GM19099 (cell line): ENCODE data around the gene MOB1B.
A peak's percentile ranks its signal among the peaks of the same experiment; 100 is the strongest.

Experiments used
- POLR2A ChIP-seq: IDR thresholded peaks from 3 replicates; pipeline ENCODE4 v1.6.1; 2011; ENCODE audit warnings: low read depth; ENCODE audit not compliant: insufficient read length; ENCODE audit errors: extremely low read depth

The MOB1B gene

DNA sequence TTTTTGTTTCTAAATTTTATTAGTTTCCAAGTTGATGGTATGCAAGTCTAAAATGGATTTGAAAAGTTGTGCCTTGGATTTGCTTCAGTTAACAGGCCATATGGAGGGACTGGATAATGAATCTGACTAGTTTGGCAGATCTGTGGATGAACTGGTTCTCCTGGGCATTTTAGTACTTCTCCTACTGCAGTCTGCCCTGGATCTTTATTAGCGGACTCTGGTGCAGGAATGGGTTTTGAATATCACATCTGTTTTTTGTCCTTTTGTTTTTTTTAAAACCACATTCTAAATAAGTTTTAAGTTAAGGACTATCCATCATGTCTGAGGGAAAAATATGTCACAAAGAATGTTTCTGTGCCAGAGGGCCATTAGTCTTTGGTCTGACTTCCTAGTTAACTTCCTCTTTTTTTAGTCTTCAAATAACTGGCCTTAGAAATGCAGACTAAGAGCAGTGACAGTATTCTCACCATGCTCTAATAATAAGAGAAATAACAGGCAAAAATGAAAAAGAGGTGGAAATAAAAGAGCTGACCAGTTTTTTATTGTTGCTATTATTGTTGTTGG is 77.4 kb downstream of the MOB1B start:
- TF ChIP-seq POLR2A = no peak

- TF ChIP-seq POLR2A = no peak
Observed at GRCh38 chr4:70980196-70980595, 78.0 kb downstream of the MOB1B start.

DNA sequence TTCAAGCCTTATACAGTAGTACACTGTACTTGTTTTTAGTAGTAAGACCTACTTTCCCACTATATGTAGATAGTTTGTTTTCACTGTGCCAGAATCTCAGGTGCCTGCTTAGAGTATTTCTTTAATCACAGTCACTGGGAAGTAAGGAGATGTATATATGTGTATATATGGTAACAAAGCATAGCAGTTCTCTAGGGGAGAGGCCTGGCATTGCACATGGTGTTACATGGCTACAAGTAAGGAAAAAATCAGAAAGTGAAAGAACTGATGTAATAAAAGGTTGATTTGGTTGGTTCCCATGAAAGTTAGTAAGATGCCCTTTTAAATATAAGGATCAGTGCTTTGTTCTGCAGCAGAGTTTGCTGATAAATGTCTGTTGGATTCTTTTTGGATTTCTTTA is 81.9 kb downstream of the MOB1B start:
- TF ChIP-seq POLR2A = no peak

DNA sequence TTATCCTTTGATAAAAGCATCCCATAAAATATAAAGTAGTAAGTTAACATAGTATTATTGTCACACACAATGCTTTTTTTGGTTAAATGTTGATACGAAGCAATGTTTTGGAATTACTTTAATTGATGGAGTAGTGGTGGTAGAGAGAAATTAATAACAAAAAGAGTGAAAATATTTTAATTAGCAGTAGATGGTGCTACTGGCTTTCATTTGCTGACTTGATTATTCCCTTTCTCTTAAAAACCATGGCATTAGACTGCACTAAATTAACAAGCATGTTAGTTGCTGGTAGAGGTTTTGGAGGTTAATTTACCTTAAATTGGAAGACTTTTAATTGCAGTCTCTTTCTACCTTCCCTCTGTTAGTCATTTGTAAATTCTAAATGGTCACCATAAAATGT is 82.4 kb downstream of the MOB1B start:
- no peak for TF ChIP-seq POLR2A

- TF ChIP-seq POLR2A = no peak
Observed at GRCh38 chr4:70991596-70991995, 89.4 kb downstream of the MOB1B start.

DNA sequence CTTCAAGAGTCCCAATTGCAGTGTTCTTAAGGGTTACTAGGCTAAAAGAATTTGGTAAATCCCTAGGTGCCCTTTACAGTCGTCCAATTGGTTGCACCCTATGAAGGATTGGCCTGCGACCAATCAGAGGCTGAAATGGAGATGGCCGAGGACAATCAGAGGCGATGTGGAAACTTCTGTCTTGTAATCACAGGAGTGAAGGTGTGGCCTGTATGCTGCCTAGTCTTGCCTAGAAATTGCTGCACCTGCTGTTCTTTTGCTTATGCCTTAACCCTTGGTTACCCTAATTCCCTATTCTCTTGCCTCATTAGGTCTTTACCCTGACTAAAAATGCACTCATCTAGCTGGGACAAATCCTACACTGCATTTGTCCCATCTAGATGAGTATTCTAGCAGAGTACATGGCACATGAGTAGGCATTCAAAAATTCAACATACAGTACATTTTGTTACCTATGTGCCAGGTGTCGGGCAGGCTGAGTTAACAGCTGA is 90.3 kb downstream of the MOB1B start:
- TF ChIP-seq POLR2A = no peak

- peak; percentile 90 for TF ChIP-seq POLR2A
Observed at GRCh38 chr4:70993181-70994068, 91.3 kb downstream of the MOB1B start, which contains the start of gene DCK. TSS of gene DCK (plus strand) at chr4:70993649. CDS start at chr4:70993836, 187 bp downstream.

- TF ChIP-seq POLR2A = no peak
Observed at GRCh38 chr4:70994069-70994366, 91.8 kb downstream of the MOB1B start.

DNA sequence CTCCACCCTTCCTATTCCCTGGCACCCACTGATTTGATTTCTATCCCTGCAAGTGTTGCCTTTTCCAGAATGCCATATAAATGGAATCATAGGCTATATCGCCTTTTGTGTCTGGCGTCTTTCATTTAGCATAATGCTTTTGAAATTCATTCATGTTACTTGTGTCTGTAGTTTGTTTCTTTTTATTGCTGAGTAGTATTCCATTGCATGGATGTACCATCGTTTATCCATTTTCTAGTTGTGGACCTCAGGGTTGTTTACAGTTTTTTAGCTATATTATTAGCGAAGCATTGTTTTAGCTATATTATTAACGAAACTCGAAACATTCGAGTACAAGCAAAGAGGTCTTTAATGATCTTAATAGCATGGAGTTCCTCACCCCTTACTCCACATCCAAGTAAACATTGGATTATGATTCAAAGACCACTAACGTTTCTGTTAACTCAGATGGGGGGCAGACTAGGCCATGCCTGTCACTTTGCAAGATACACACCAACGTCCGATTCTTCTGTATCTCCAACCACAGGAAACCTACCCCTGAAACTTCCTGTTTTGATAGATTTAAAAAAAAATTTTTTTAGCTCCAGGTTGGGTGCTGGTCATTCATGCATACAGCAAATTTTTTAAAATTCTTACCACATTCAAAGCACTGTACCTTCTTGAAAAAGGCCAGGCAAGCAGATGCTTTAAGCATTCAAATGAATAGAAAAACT is 92.4 kb downstream of the MOB1B start:
- no peak for TF ChIP-seq POLR2A

DNA sequence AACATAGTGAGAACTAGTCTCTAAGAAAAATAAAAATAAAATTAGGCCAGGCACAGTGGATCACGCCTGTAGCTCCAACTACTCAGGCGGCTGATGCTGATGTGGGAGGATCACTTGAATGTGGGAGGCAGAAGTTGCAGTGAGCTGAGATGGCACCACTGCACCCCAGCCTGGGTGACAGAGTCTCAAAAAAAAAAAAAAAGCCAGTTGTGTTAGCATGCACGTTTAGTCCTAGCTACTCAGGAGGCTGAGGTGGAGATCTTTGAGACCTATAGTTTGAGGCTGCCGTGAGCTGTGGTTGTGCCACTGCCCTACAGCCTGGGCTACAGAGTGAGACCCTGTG is 93.8 kb downstream of the MOB1B start:
- no peak for TF ChIP-seq POLR2A

GRCh38 chr4:70997036-70997435 is 94.9 kb downstream of the MOB1B start:
- no peak for TF ChIP-seq POLR2A

- TF ChIP-seq POLR2A = no peak
Observed at GRCh38 chr4:70997546-70997945, 95.4 kb downstream of the MOB1B start.

- TF ChIP-seq POLR2A = no peak
Observed at GRCh38 chr4:71004281-71004851, 102.2 kb downstream of the MOB1B start.

- no peak for TF ChIP-seq POLR2A
Observed at GRCh38 chr4:71006203-71006907, 104.2 kb downstream of the MOB1B start.

DNA sequence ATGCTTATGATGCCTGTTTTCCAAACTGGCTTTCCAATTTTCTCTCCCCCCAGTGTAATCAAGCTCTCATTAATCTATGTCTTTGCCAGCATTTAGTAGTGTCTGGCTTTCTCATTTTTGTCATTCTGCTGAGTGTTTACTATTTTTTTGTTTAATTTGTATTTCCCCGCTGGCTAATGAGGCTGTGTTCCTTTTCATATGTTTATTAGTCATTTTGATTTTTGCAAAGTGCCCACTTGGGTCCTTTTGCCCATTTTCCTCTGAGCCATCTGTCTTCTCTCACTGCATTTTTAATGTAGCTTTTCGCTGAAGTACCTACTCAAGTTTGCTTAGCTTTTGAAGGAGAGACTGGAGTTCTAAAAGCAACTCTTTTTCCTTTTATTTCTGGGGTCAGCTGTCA is 106.0 kb downstream of the MOB1B start:
- no peak for TF ChIP-seq POLR2A
